HEK293T (cell line): ENCODE results near the gene SH3BP5.

Source experiments
- BHLHE40 ChIP-seq: fragments of 450-650 bp; IDR thresholded peaks from 2 replicates; pipeline ENCODE4 v1.6.1; 2016; ENCODE audit warnings: mild to moderate bottlenecking, moderate library complexity, borderline replicate concordance
- ELF4 ChIP-seq: fragments of 450-650 bp; IDR thresholded peaks from 2 replicates; pipeline ENCODE4 v1.6.1; 2017; ENCODE audit warnings: antibody characterized with exemption
- FOXA1 ChIP-seq: fragments of 450-650 bp; IDR thresholded peaks from 2 replicates; pipeline ENCODE4 v1.6.1; 2016; ENCODE audit warnings: mild to moderate bottlenecking
- FOXK2 ChIP-seq: fragments of 450-650 bp; IDR thresholded peaks from 2 replicates; pipeline ENCODE4 v1.6.1; 2016; ENCODE audit warnings: mild to moderate bottlenecking
- FOXM1 ChIP-seq: fragments of 450-650 bp; IDR thresholded peaks from 2 replicates; pipeline ENCODE4 v1.6.1; 2017; ENCODE audit warnings: mild to moderate bottlenecking, borderline replicate concordance
- HDGF ChIP-seq: fragments of 450-650 bp; IDR thresholded peaks from 2 replicates; pipeline ENCODE4 v1.6.1; 2017; ENCODE audit warnings: antibody characterized with exemption, borderline replicate concordance
- L3MBTL2 ChIP-seq: fragments of 450-650 bp; conservative IDR thresholded peaks from 2 replicates; pipeline ENCODE4 v1.6.1; 2016; ENCODE audit warnings: mild to moderate bottlenecking
- LEF1 ChIP-seq: fragments of 450-650 bp; IDR thresholded peaks from 2 replicates; pipeline ENCODE4 v1.6.1; 2017; ENCODE audit warnings: mild to moderate bottlenecking, borderline replicate concordance
- PKNOX1 ChIP-seq: fragments of 450-650 bp; IDR thresholded peaks from 2 replicates; pipeline ENCODE4 v1.6.1; 2016
- SP1 ChIP-seq: fragments of 450-650 bp; IDR thresholded peaks from 2 replicates; pipeline ENCODE4 v1.6.1; 2017
- SUZ12 ChIP-seq: fragments of 450-650 bp; IDR thresholded peaks from 2 replicates; pipeline ENCODE4 v1.6.1; 2016; ENCODE audit warnings: mild to moderate bottlenecking
- TARDBP ChIP-seq: fragments of 450-650 bp; IDR thresholded peaks from 2 replicates; pipeline ENCODE4 v1.6.1; 2016
- ZNF384 ChIP-seq: fragments of 450-650 bp; IDR thresholded peaks from 2 replicates; pipeline ENCODE4 v1.6.1; 2016

- TF ChIP-seq FOXM1, result no peak
- TF ChIP-seq BHLHE40, result no peak
- TF ChIP-seq PKNOX1, result no peak
- TF ChIP-seq HDGF, result no peak
- no peak for TF ChIP-seq ZNF384
- TF ChIP-seq SP1, result no peak
- TF ChIP-seq FOXK2, result no peak
- no peak for TF ChIP-seq SUZ12
- no peak for TF ChIP-seq LEF1
- no peak for TF ChIP-seq ELF4
- TF ChIP-seq TARDBP, result no peak
- no peak for TF ChIP-seq L3MBTL2
- TF ChIP-seq FOXA1, result no peak
Measured at GRCh38 chr3:15214758-15215157, 117.6 kb downstream of the SH3BP5 start.
